Esophagus muscularis mucosa (tissue), 4 donors: ENCODE data around the gene CCDC12. TPM values are rescaled to one million over a fixed set of nuclear protein-coding genes. Genes with fewer than 3 reads are reported as not detected.

Experiments
- DNase-seq: peaks from one replicate; pipeline ENCODE4 v3.0.0-alpha.2; 2017; ENCODE audit errors: extremely low spot score
- H3K27ac ChIP-seq, 4 donors: fragments of 200-600 bp; sonication (generic); replicated peaks in 1 of 4; 1 replicate in 3 of 4; 2 replicates in 1 of 4; pipeline ENCODE4 v1.5.1; 2016 to 2019; ENCODE audit warnings: mild to moderate bottlenecking in 1 of 4
- H3K27me3 ChIP-seq, 4 donors: fragments of 200-600 bp; sonication (generic); one replicate each; pipeline versions ENCODE4 v1.5.1 to v1.6.0; 2016 to 2019
- H3K36me3 ChIP-seq, 4 donors: fragments of 200-600 bp; sonication (generic); one replicate each; pipeline ENCODE4 v1.5.1; 2016 to 2019
- H3K4me1 ChIP-seq, 4 donors: fragments of 200-600 bp; sonication (generic); one replicate each; pipeline ENCODE4 v1.5.1; 2016 to 2019
- H3K4me3 ChIP-seq, 4 donors: fragments of 200-600 bp; sonication (generic); 1 replicate in 2 of 4; 2 replicates in 2 of 4; pipeline ENCODE4 v1.5.1; 2016 to 2019; ENCODE audit warnings: mild to moderate bottlenecking in 4 of 4, moderate library complexity in 1 of 4
- H3K9me3 ChIP-seq, 4 donors: fragments of 200-600 bp; sonication (generic); 1 replicate in 3 of 4; 2 replicates in 1 of 4; pipeline ENCODE4 v1.5.1; 2016 to 2019
- EP300 ChIP-seq: sonication (generic); formaldehyde crosslinking; IDR thresholded peaks from one replicate; pipeline ENCODE4 v1.6.1; 2017; ENCODE audit warnings: antibody characterized with exemption
- POLR2A ChIP-seq: fragments of 450-650 bp; IDR thresholded peaks from one replicate; pipeline ENCODE4 v1.6.1; 2017; ENCODE audit warnings: antibody characterized with exemption, moderate library complexity, mild to moderate bottlenecking, low read depth
- POLR2AphosphoS5 ChIP-seq, 2 donors: sonication (generic); formaldehyde crosslinking; IDR thresholded peaks; one replicate each; pipeline ENCODE4 v1.6.1; 2017; ENCODE audit warnings: antibody characterized with exemption in 2 of 2
- WGBS: methylation state at CpG from one replicate; pipeline ENCODE4 v1.1.5; 2018; 5-methylcytosine and 5-hydroxymethylcytosine counted together
- intact Hi-C: fragments of 100-400 bp; cut with DNase I; formaldehyde crosslinking; loops from one replicate; pipeline ENCODE4 v1.15.1; 2023
- total RNA-seq, 4 donors: library from RNA; depleted of rRNA; stranded (reverse); fragments of >200 nt; gene quantifications; one replicate each; pipeline versions ENCODE4 v1.1.0 to v1.2.1, GENCODE V29; 2016
- TF ChIP-seq, protein P1 (sequence below), 3 experiments: fragments of 200-600 bp in 2 of 3; fragments of 450-650 bp in 1 of 3; sonication (generic) in 2 of 3; IDR thresholded peaks; one replicate each; pipeline ENCODE4 v1.5.1; 2017 to 2019; ENCODE audit warnings: antibody characterized with exemption in 3 of 3, mild to moderate bottlenecking in 2 of 3, moderate library complexity in 1 of 3

Gene CCDC12
- total RNA-seq, 4 donors from 2014 or later = 27.5 to 54.8 (median 36.7) TPM

DNA sequence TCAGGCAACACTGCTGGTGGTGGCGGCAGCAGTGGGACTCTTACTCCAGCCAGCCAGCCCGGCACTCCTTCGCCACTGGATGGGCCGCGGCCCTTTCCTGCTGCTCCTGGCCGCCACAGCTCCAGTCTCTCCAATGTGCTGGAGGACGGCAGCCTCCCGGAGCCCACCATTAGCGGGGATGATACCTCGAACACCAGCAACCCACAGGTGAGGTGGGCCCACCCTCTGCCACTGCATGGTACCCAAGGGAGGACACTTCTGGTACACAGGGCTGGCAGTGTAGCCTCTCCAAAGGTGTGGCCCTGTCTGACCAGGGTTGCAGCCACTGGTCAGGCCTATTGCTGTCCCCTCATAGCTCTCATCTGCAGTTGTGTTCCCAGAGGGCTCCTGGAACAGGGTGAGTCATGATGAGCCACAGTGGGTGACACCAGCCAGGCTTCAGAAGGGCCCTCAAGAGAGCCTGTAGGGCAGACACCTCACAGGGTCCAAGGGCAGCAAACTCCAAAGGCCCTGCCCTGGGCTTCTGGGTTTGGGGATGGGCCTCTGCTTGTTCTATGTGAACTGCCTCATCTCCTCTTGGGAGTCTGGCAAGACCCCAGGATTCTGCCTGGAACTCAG, 23.8 kb upstream of the CCDC12 start:
- DNase-seq = no peak
- peaks cover 0 to 12% (median 7%) of the 10 kb centered on the region in 4 donors for H3K4me1 ChIP-seq
- no peak for TF ChIP-seq POLR2AphosphoS5 (IDR thresholded peaks at IDR 0.05)
- H3K27me3 ChIP-seq = no peaks in the 10 kb centered on the region
- no peak overlapping the region for H3K4me3 ChIP-seq
- 94% methylated on average over 3 of the region's 10 CpGs for WGBS
- no peak overlapping the region for H3K27ac ChIP-seq
- H3K9me3 ChIP-seq = no peaks in the 10 kb centered on the region
- peaks cover 20 to 95% (median 85%) of the 10 kb centered on the region in 4 donors for H3K36me3 ChIP-seq
- intact Hi-C loops = no loop called here

DNA sequence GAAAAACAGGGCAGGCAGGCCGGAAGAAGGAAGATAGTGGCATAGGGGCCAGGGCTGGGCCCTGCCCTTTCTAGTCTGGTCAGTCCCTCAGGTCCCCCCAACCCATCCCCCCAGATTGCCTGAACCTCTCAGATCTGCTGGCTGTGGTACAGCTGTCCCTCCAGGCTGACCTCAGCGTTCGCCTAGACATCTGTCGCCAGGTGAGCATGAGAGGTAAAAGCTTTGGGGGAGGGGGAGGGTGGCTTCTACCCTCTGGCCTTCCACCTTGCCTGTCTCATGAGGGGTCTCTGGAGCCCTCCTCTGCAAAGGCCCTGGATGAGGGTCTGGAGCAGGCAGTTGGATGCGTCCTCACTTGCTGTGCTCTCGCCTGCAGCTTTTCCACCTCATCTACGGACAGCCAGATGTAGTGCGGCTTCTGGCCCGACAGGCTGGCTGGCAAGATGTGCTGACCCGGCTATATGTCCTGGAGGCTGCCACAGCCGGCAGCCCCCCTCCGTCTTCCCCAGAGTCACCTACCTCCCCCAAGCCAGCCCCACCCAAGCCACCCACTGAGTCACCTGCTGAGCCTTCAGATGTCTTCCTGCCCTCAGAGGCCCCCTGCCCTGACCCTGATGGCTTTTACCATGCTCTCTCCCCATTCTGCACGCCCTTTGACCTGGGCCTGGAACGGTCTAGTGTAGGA, 23.1 kb upstream of the CCDC12 start:
- H3K36me3 ChIP-seq = peaks cover 20 to 95% (median 85%) of the 10 kb centered on the region in 4 donors
- H3K27ac ChIP-seq = no peak overlapping the region
- H3K4me3 ChIP-seq = no peak overlapping the region
- H3K4me1 ChIP-seq = peaks cover 0 to 12% (median 7%) of the 10 kb centered on the region in 4 donors
- DNase-seq = no peak
- TF ChIP-seq EP300 = no peak
- TF ChIP-seq POLR2AphosphoS5 (IDR thresholded peaks at IDR 0.05) = no peak
- TF ChIP-seq, protein P1, sequence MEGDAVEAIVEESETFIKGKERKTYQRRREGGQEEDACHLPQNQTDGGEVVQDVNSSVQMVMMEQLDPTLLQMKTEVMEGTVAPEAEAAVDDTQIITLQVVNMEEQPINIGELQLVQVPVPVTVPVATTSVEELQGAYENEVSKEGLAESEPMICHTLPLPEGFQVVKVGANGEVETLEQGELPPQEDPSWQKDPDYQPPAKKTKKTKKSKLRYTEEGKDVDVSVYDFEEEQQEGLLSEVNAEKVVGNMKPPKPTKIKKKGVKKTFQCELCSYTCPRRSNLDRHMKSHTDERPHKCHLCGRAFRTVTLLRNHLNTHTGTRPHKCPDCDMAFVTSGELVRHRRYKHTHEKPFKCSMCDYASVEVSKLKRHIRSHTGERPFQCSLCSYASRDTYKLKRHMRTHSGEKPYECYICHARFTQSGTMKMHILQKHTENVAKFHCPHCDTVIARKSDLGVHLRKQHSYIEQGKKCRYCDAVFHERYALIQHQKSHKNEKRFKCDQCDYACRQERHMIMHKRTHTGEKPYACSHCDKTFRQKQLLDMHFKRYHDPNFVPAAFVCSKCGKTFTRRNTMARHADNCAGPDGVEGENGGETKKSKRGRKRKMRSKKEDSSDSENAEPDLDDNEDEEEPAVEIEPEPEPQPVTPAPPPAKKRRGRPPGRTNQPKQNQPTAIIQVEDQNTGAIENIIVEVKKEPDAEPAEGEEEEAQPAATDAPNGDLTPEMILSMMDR (IDR thresholded peaks at IDR 0.05) = no peak
- TF ChIP-seq POLR2A = no peak
- intact Hi-C loops = no loop called here
- 83% methylated on average over 11 of the region's 14 CpGs for WGBS
- no peaks in the 10 kb centered on the region for H3K9me3 ChIP-seq
- no peaks in the 10 kb centered on the region for H3K27me3 ChIP-seq

DNA sequence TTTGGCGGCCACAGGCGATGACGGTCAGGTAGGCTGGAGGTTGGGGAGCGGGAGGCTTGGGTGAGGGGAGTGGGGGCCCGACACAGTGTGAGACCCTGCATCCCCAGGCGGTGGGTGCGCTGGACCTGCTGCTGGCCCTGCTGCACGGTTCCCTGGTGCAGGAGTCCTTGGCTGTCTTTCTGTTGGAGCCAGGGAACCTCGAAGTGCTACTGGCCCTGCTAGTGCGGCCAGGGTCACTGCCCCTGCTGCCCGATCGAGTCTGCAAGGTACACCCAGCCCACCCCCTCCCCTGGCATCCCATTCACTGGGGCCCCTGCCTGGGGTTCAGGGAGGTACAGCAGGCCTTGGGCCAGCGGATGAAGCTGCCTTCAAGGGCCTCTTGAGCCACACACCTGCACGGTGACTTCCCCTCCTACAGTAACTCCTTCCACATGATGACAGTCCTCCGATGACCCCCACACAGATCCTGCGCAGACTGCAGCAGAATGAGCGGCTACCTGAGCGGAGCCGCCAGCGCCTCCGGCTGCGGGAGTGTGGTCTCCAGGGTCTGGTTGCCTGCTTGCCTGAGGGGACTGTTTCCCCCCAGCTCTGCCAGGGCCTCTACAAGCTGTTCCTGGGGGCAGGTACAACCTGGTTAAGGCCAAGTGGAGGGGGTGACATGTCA, 22.4 kb upstream of the CCDC12 start:
- Histone ChIP-seq H3K4me1 (peaks cover 0 to 12% (median 7%) of the 10 kb centered on the region in 4 donors), H3K9me3 (no peaks in the 10 kb centered on the region), H3K4me3 (no peak overlapping the region), H3K27ac (no peak overlapping the region), H3K27me3 (no peaks in the 10 kb centered on the region), H3K36me3 (peaks cover 20 to 95% (median 84%) of the 10 kb centered on the region in 4 donors)
- TF ChIP-seq POLR2A (no peak), EP300 (no peak), POLR2AphosphoS5 (IDR thresholded peaks at IDR 0.05) (no peak)
- TF ChIP-seq, protein P1 (IDR thresholded peaks at IDR 0.05) = no peak
- 96% methylated on average over 5 of the region's 22 CpGs for WGBS
- DNase-seq = no peak
- intact Hi-C loops = loop anchor here (1.0 kb wide), 1 partner anchor 76 kb away; no protein-coding TSS in a partner anchor

DNA sequence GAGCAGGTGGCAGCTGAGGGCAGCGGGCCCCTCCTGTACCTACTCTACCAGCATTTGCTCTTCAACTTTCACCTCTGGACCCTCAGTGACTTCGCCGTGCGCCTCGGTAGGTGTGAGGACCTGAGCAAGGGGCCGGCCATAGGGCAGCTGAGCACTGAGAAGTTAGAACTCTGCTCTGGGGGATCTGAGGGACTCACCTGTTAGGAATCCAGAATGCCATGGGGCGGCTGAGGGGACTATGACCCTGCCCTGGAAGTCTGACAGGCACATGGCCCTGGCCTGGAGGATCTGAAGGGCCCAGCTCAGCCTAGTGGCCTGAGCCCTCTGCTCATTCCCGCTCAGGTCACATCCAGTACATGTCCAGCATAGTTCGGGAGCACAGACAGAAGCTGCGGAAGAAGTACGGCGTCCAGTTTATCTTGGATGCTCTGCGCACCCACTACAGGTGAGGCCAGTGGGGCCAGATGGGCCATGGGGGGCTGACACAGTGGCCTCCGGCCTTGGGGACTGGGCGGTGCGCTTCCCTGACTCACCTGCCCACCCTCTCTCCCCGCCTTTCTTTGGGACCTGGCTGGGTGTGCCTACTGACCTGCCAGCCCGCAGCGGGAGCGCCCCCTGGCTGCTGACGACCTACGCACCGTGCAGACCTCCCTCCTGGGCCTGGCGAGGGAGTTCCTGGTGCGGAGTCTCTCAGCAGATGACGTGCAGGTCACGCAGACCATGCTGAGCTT, 21.7 kb upstream of the CCDC12 start:
- intact Hi-C loops = loop anchor here (1.0 kb wide), 1 partner anchor 75 kb away; no protein-coding TSS in a partner anchor
- H3K9me3 ChIP-seq = no peaks in the 10 kb centered on the region
- no peak overlapping the region for H3K27ac ChIP-seq
- 98% methylated on average over 8 of the region's 27 CpGs for WGBS
- TF ChIP-seq POLR2A = no peak
- TF ChIP-seq POLR2AphosphoS5 (IDR thresholded peaks at IDR 0.05) = peak in 1 of 2 donors; percentile 39
- no peak for TF ChIP-seq EP300
- TF ChIP-seq, protein P1 (IDR thresholded peaks at IDR 0.05) = peak; percentile 75 to 84 (median 81)
- H3K4me3 ChIP-seq = no peak overlapping the region
- H3K4me1 ChIP-seq = peaks cover 0 to 12% (median 7%) of the 10 kb centered on the region in 4 donors
- H3K36me3 ChIP-seq = peaks cover 19 to 94% (median 81%) of the 10 kb centered on the region in 4 donors
- no peak for DNase-seq
- H3K27me3 ChIP-seq = no peaks in the 10 kb centered on the region
